ENCODE measurements around the gene FADS3. TPM values are rescaled to one million over a fixed set of nuclear protein-coding genes. Genes with fewer than 3 reads are reported as not detected.

Gene FADS3
- total and polyA plus RNA-seq, 2 of the 4 experiments (the other 2 are of a cell fraction), result 54.5 to 110 TPM

DNA sequence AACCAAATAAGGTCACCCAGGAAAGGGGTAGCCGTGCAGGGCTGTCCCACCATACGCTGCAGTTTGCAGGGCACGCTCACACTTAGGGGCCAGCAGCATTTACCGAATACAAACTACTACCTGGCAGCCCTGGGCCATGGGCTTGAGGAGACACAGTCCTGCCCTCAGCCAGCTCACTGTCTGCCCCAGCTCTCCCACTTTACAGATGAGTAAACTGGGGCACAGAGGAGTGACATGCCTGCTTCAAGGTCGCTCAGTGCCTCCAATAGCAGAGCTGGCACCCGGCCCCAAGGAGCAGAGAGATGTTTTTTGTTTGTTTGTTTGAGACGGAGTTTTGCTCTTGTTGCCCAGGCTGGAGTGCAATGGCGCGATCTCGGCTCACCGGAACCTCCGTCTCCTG, 2.8 kb downstream of the FADS3 start:
- peak overlapping the region; percentile 74 for H2BK120ac ChIP-seq (ENCODE audit: low read depth, low read length)
- H3K79me1 ChIP-seq (ENCODE audit: low read depth in 1 of 2, low read length in 2 of 2), result peaks cover 26 to 70% of the 10 kb centered on the region in 2 experiments
- peak overlapping the region; percentile 53; the same call in 1 of the 2 replicates for H3K27ac ChIP-seq (ENCODE audit: insufficient read depth, low read length)
- 0 out of 2 replicates have a peak overlapping the region, but pooled peaks have one; percentile 0 for H3K9ac ChIP-seq (ENCODE audit: low read depth, low read length)
- H3K56ac ChIP-seq (ENCODE audit: extremely low read depth, insufficient read depth, low read length), result no peak overlapping the region
- WGBS, 2 experiments (ENCODE audit: extremely low coverage in 2 of 2, insufficient read length in 1 of 2), result 97% methylated on average over 7 of the region's 12 CpGs; no CpG with 5 or more reads in 1 of the 2 experiments
- TF ChIP-seq RCOR1 (IDR thresholded peaks at IDR 0.05; ENCODE audit: insufficient replicate concordance, low read length) (no peak), RFX5 (IDR thresholded peaks at IDR 0.05; ENCODE audit: low read depth, low read length) (no peak), NFE2L2 (IDR thresholded peaks at IDR 0.05; ENCODE audit: low read depth, low read length) (no peak)
- no peak for DNase-seq
- ChIA-PET POLR2A (ENCODE audit: unreplicated experiment) (no interaction called here), CTCF (interaction anchor here (1.0 to 1.1 kb wide), 2 partner anchors 91 to 194 kb away, joined by 3 to 4 read pairs; no protein-coding TSS in a partner anchor)
- H2BK20ac ChIP-seq (ENCODE audit: low read depth, low read length), result peak overlapping the region; percentile 73
- H3K14ac ChIP-seq (replicated peaks; ENCODE audit: low read depth, low read length), result peak overlapping the region; percentile 53
- no peak overlapping the region for H3K4me2 ChIP-seq (ENCODE audit: low read depth, low read length)
- H4K91ac ChIP-seq (ENCODE audit: insufficient read depth, low read depth, low read length), result peak overlapping the region; percentile 89
- H3K23ac ChIP-seq (ENCODE audit: low read depth, low read length), result no peak overlapping the region
- H4K5ac ChIP-seq (ENCODE audit: low read depth, low read length), result peak overlapping the region; percentile 26; the same call in 1 of the 2 replicates
- H2AK5ac ChIP-seq (ENCODE audit: low read depth, low read length), result peak overlapping the region; percentile 81
- H2AK9ac ChIP-seq (replicated peaks; ENCODE audit: low read depth, low read length, poor library complexity), result peak overlapping the region; percentile 70
- peaks cover 3% of the 10 kb centered on the region; the same call in 1 of the 2 replicates for H3K9me3 ChIP-seq (ENCODE audit: control insufficient read depth, insufficient read depth, low read length)
- dilution Hi-C loops (cut with HindIII; ENCODE audit: low sequenced_read_pairs, unreplicated experiment), result no loop called here
- no peak for ATAC-seq (ENCODE audit: low read depth)
- H3K36me3 ChIP-seq (ENCODE audit: control insufficient read depth, insufficient read depth, low read length), result no peaks in the 10 kb centered on the region
- in situ Hi-C loops (cut with MboI; ENCODE audit: low sequenced_read_pairs), result no loop called here
- H3K4ac ChIP-seq (ENCODE audit: low read depth, low read length), result peak overlapping the region; percentile 70
- peaks cover 24% of the 10 kb centered on the region for H3K4me1 ChIP-seq (ENCODE audit: control insufficient read depth, insufficient read depth, low read length)
- no peak overlapping the region for H3K4me3 ChIP-seq (ENCODE audit: insufficient read depth, low read depth, low read length)
- H4K8ac ChIP-seq (ENCODE audit: low read depth in 2 of 2, low read length in 2 of 2), result peak overlapping the region; percentile 20 to 82; a peak in 3 of 4 replicates
- H3K9me1 ChIP-seq (ENCODE audit: insufficient read depth, low read length), result peaks cover 10% of the 10 kb centered on the region
- no TSS peak for BruUV-seq (replicated peaks)
- peak overlapping the region; percentile 35 for H3K18ac ChIP-seq (ENCODE audit: low read depth, low read length)
- peaks cover 16% of the 10 kb centered on the region; the same call in 1 of the 2 replicates for H4K20me1 ChIP-seq (ENCODE audit: insufficient read depth, low read length)
- intact Hi-C loops (cut with micrococcal nuclease), result no loop called here
- H2AFZ ChIP-seq (replicated peaks; ENCODE audit: low read length, poor library complexity), result peak overlapping the region; percentile 58
- H2BK15ac ChIP-seq (ENCODE audit: low read depth, low read length), result peak overlapping the region; percentile 19; the same call in 2 of the 3 replicates
- H2BK5ac ChIP-seq (ENCODE audit: low read depth, low read length, poor library complexity, severe bottlenecking), result peak overlapping the region; percentile 83
- H3K27me3 ChIP-seq (ENCODE audit: control insufficient read depth, insufficient read depth, low read length), result no peaks in the 10 kb centered on the region
